ENCODE measurements around the gene SPHK1.

Gene SPHK1

DNA sequence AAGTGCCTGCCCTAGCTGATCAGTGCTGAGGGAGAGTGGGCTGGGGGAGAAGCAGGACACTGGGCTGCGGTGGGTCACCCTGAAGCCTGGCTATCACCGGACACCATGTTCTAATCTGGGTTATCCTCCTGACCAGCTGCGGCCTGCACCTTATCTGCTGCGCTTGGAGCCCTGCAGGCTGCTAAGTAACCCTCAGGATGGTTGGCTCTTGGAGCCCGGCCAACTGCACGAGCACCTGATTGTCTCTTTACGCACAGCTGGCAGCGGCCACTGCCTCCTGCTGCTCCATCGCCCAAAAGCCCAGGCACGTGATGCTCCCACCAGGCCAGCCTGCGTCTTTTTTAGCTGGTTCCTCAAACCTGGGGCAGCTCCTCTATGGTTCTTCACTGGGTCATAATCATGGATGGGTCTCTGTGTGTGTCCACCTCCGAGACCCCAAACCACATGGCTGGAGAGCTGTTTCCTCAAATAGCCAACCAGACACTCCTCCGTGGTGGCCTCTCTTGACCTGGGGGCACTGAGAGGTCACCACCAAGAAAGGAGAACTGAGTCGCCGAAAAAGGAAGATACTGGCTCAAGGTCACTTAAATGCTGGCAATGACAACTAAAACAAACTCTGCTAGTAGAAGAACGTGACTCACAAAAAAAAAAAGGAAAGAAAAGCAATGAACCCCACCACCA, 21.7 kb downstream of the SPHK1 start:
- DNase-seq (ENCODE audit: extremely low read depth, insufficient read length): no peak
- peaks cover 17% of the 10 kb centered on the region for H3K36me3 ChIP-seq (ENCODE audit: control insufficient read depth, insufficient read depth, low read length)

DNA sequence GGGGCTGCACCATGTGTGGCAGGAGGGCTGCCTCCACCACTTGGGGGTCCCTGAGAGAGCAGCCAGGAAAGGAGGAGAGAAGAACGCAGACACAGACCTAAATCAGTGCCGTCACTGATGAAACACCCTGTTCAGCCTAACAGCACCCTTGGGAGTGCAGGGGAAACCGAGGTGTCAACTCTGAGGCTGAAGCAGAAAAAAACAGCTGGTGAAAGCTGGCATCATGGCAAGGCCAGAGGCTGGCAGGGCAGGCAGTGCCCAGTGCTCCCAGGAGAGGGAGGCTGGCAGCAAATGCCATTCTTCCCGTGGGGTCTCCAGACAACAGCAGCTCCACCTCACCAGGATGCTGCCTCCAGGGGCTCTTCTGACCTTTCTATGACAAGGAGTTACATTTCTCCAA, 23.1 kb downstream of the SPHK1 start:
- TF ChIP-seq, protein P1, sequence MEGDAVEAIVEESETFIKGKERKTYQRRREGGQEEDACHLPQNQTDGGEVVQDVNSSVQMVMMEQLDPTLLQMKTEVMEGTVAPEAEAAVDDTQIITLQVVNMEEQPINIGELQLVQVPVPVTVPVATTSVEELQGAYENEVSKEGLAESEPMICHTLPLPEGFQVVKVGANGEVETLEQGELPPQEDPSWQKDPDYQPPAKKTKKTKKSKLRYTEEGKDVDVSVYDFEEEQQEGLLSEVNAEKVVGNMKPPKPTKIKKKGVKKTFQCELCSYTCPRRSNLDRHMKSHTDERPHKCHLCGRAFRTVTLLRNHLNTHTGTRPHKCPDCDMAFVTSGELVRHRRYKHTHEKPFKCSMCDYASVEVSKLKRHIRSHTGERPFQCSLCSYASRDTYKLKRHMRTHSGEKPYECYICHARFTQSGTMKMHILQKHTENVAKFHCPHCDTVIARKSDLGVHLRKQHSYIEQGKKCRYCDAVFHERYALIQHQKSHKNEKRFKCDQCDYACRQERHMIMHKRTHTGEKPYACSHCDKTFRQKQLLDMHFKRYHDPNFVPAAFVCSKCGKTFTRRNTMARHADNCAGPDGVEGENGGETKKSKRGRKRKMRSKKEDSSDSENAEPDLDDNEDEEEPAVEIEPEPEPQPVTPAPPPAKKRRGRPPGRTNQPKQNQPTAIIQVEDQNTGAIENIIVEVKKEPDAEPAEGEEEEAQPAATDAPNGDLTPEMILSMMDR (IDR thresholded peaks at IDR 0.05; ENCODE audit: insufficient read depth, low read length, poor library complexity, severe bottlenecking): no peak
- H3K36me3 ChIP-seq (ENCODE audit: control insufficient read depth, insufficient read depth, low read length): peaks cover 14% of the 10 kb centered on the region
- no peaks in the 10 kb centered on the region for H3K27me3 ChIP-seq (replicated peaks; ENCODE audit: control insufficient read depth, insufficient read depth, low read length)
- no peak overlapping the region for H3K4me3 ChIP-seq (replicated peaks; ENCODE audit: low read depth, low read length)
- no peak for DNase-seq (ENCODE audit: extremely low read depth, insufficient read length)

More for the DNA sequence above, 21.7 kb downstream of the SPHK1 start:
- TF ChIP-seq, protein P1 (IDR thresholded peaks at IDR 0.05; ENCODE audit: insufficient read depth, low read length, poor library complexity, severe bottlenecking): no peak
- Histone ChIP-seq H3K27me3 (replicated peaks; ENCODE audit: control insufficient read depth, insufficient read depth, low read length) (no peaks in the 10 kb centered on the region), H3K4me3 (replicated peaks; ENCODE audit: low read depth, low read length) (no peak overlapping the region)

GRCh38 chr17:76408037-76408849, 23.8 kb downstream of the SPHK1 start:
- H3K27me3 ChIP-seq (replicated peaks; ENCODE audit: control insufficient read depth, insufficient read depth, low read length): no peaks in the 10 kb centered on the region
- TF ChIP-seq, protein P1 (IDR thresholded peaks at IDR 0.05; ENCODE audit: insufficient read depth, low read length, poor library complexity, severe bottlenecking): peak; percentile 95
- no peak for DNase-seq (ENCODE audit: extremely low read depth, insufficient read length)
- peaks cover 12% of the 10 kb centered on the region for H3K36me3 ChIP-seq (ENCODE audit: control insufficient read depth, insufficient read depth, low read length)
- no peak overlapping the region for H3K4me3 ChIP-seq (replicated peaks; ENCODE audit: low read depth, low read length)

DNA sequence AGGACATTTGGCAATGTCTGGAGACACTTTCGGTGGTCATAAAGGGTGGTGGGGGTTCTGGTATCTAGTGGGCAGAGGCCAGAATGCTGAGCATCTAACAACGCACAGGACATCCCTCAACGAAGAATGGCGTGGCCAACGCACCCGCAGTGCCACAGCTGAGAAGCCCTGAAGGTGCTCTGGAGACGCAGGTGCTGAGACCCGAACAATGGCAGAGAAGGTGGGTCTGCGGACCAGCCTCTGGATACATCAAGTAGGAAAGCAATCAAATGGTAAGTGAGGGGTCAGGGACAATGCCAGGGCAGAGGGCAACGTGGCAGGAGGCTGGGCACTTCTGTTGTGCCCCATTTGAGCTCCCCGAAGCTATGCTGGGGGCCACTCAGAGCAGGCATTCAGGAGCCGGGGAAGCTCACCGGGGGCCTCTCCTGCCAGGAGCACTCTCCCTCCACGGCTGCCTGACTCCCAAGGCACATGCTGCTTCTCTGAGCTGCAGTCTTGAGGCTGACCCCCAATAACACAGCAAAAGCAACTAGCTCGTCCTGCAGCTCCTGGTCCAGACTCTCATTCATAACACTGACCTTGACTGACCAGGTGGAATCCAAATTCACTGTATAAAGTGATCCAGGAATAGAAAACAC, 26.0 kb downstream of the SPHK1 start:
- peaks cover 8% of the 10 kb centered on the region for H3K36me3 ChIP-seq (ENCODE audit: control insufficient read depth, insufficient read depth, low read length)
- no peak overlapping the region for H3K4me3 ChIP-seq (replicated peaks; ENCODE audit: low read depth, low read length)
- TF ChIP-seq, protein P1 (IDR thresholded peaks at IDR 0.05; ENCODE audit: insufficient read depth, low read length, poor library complexity, severe bottlenecking): no peak
- no peaks in the 10 kb centered on the region for H3K27me3 ChIP-seq (replicated peaks; ENCODE audit: control insufficient read depth, insufficient read depth, low read length)
- no peak for DNase-seq (ENCODE audit: extremely low read depth, insufficient read length)

GRCh38 chr17:76411247-76411646, 26.8 kb downstream of the SPHK1 start:
- H3K4me3 ChIP-seq (replicated peaks; ENCODE audit: low read depth, low read length): no peak overlapping the region
- H3K36me3 ChIP-seq (ENCODE audit: control insufficient read depth, insufficient read depth, low read length): peaks cover 4% of the 10 kb centered on the region

More at GRCh38 chr17:76411247-76411646, 26.8 kb downstream of the SPHK1 start:
- TF ChIP-seq, protein P1 (IDR thresholded peaks at IDR 0.05; ENCODE audit: insufficient read depth, low read length, poor library complexity, severe bottlenecking): no peak
- no peak for DNase-seq (ENCODE audit: extremely low read depth, insufficient read length)
- no peaks in the 10 kb centered on the region for H3K27me3 ChIP-seq (replicated peaks; ENCODE audit: control insufficient read depth, insufficient read depth, low read length)
